Activated CD4-positive, alpha-beta T cell treated with anti-CD3 and anti-CD28 coated beads for 36 hours (primary cell): ENCODE results near the gene RBM45. TPM values are rescaled to one million over a fixed set of nuclear protein-coding genes. Genes with fewer than 3 reads are reported as not detected.

Source experiments
- ATAC-seq: fragments of 200-7000 bp; cut with Tn5 transposase; one replicate; pipeline ENCODE4 v1.10.0; 2021; ENCODE audit warnings: mild to moderate bottlenecking, moderate library complexity
- CTCF ChIA-PET: fragments of 350-600 bp; sonication (Branson Sonifier 250); formaldehyde crosslinking; loops from one replicate; lab custom pipeline; 2021; ENCODE audit warnings: antibody characterized with exemption; lab: Charles Lee
- POLR2A ChIA-PET: fragments of 350-600 bp; sonication (Branson Sonifier 250); formaldehyde crosslinking; loops from one replicate; lab custom pipeline; 2021; ENCODE audit warnings: antibody characterized with exemption, inconsistent platforms; lab: Charles Lee
- DNase-seq: peaks from one replicate; pipeline ENCODE4 v3.0.0-alpha.2; 2020
- H3K27ac Mint-ChIP-seq: one replicate; pipeline ENCODE4 v1.8.0; 2021; ENCODE audit warnings: mixed read lengths
- H3K27me3 Mint-ChIP-seq: one replicate; pipeline ENCODE4 v1.8.0; 2021; ENCODE audit warnings: mixed read lengths
- H3K36me3 Mint-ChIP-seq: one replicate; pipeline ENCODE4 v1.8.0; 2021; ENCODE audit warnings: low read depth, mixed read lengths
- H3K4me1 Mint-ChIP-seq: one replicate; pipeline ENCODE4 v1.8.0; 2021; ENCODE audit warnings: mixed read lengths
- H3K4me3 Mint-ChIP-seq: one replicate; pipeline ENCODE4 v1.8.0; 2021; ENCODE audit warnings: mild to moderate bottlenecking, moderate library complexity, mixed read lengths
- H3K9me3 Mint-ChIP-seq: one replicate; pipeline ENCODE4 v1.8.0; 2021; ENCODE audit warnings: low read depth, mixed read lengths
- intact Hi-C, 2 experiments: fragments of 100-400 bp; cut with DNase I in 1 of 2; cut with micrococcal nuclease in 1 of 2; formaldehyde crosslinking; loops; one replicate each; pipeline versions ENCODE4 v1.14.2 to v1.15.1; 2022 to 2024; cut with DNase I, micrococcal nuclease
- total RNA-seq, 2 experiments: library from RNA; stranded (reverse); gene quantifications; one replicate each; pipeline ENCODE4 v1.2.3, GENCODE V29; 2021

RBM45 gene
- total RNA-seq, 2 experiments from 2014 or later = 10.0 to 12.9 TPM

DNA sequence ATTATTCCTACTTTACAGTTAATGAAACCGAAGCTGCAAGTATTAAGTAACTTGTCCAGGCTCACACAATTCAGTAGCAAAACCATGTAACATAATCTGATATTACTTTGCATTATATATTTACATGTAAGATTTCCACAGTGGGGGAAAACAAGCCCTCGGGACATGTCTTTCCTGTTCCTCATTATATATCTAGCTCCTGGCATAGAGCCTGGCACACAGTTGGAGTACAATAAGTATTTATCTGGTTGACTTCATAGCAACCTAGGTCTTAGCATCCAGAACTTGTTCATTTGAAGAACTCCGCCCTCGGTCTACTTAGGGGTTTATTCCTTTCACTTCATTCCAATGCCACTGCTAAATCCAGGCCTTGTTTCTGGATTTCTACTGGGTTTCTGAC, 1.6 kb upstream of the RBM45 start:
- no peak for DNase-seq
- Mint-ChIP-seq H3K9me3 (no peaks in the 10 kb centered on the region), H3K27ac (no peak overlapping the region), H3K4me1 (peaks cover 30% of the 10 kb centered on the region), H3K27me3 (no peaks in the 10 kb centered on the region), H3K4me3 (no peak overlapping the region), H3K36me3 (peaks cover 3% of the 10 kb centered on the region)
- CTCF ChIA-PET = interaction anchor here (0.8 to 4.5 kb wide), 13 partner anchors 10 to 1019 kb away, joined by 3 to 30 read pairs (median 4); no protein-coding TSS in a partner anchor
- intact Hi-C loops = loop anchor here (5.0 kb wide), 3 partner anchors 412 to 558 kb away; a partner anchor contains a TSS
- no peak for ATAC-seq
- POLR2A ChIA-PET = no interaction called here

DNA sequence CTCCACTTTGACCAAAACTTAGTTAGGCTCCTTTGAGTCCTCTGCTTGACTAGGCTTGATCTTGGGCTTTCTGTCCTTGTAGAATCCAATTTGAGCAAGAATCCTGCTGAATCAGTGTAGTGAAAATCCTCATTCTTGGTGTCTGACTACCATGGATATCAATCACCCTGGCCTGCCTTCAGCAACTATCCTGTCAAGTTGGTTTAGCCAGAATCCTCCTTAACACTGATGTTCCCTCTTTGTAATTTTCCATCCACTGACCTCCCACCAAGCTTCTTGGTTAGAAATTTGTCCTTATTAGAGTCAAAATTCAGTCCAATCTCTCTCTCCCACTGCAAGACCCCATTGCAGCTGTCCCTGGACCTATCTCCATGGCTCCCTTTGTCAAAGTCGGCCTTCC, 494 bp upstream of the RBM45 start:
- CTCF ChIA-PET = interaction anchor here (0.6 to 4.5 kb wide), 31 partner anchors 9 to 1073 kb away, joined by 3 to 44 read pairs (median 4); no protein-coding TSS in a partner anchor
- POLR2A ChIA-PET = no interaction called here
- DNase-seq = no peak

DNA sequence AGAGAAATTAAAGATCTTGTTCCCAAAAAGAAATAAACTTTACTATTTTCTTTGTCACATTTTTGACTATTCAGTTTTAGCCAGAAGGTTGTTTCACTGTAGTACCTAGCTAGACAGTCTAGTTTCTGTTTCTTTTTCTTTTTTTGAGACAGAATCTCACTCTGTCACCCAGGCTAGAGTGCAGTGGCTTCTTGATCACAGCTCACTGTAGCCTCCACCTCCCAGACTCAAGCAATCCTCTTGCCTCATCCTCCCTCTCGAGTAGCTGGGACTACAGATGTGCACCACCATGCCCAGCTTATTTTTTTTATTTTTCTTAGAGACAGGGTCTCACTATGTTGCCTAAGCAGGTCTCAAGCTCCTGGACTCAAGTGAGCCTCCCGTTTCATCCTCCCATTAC, 2.2 kb downstream of the RBM45 start:
- peak overlapping the region; percentile 81 for H3K27ac Mint-ChIP-seq
- H3K36me3 Mint-ChIP-seq = peaks cover 7% of the 10 kb centered on the region
- POLR2A ChIA-PET = no interaction called here
- ATAC-seq = peak; percentile 27
- H3K27me3 Mint-ChIP-seq = no peaks in the 10 kb centered on the region
- H3K9me3 Mint-ChIP-seq = no peaks in the 10 kb centered on the region
- DNase-seq = peak; percentile 10
- H3K4me3 Mint-ChIP-seq = no peak overlapping the region
- CTCF ChIA-PET = interaction anchor here (0.7 to 4.5 kb wide), 9 partner anchors 9 to 339 kb away, joined by 3 to 44 read pairs (median 4); partner anchors contain the start of gene PDE11A
- H3K4me1 Mint-ChIP-seq = peaks cover 35% of the 10 kb centered on the region
- intact Hi-C loops = loop anchor here (5.0 kb wide), 3 partner anchors 408 to 562 kb away; a partner anchor contains a TSS

More for the DNA sequence above, 494 bp upstream of the RBM45 start:
- peak; percentile 2 for ATAC-seq
- H3K4me1 Mint-ChIP-seq = peaks cover 32% of the 10 kb centered on the region
- peak overlapping the region; percentile 87 for H3K27ac Mint-ChIP-seq
- no peaks in the 10 kb centered on the region for H3K9me3 Mint-ChIP-seq
- peaks cover 5% of the 10 kb centered on the region for H3K36me3 Mint-ChIP-seq
- intact Hi-C loops = loop anchor here (1.0 to 5.0 kb wide), 7 partner anchors 83 to 559 kb away; partner anchors contain the start of gene OSBPL6 (in 2 of the 2)
- no peaks in the 10 kb centered on the region for H3K27me3 Mint-ChIP-seq
- H3K4me3 Mint-ChIP-seq = peak overlapping the region; percentile 92

DNA sequence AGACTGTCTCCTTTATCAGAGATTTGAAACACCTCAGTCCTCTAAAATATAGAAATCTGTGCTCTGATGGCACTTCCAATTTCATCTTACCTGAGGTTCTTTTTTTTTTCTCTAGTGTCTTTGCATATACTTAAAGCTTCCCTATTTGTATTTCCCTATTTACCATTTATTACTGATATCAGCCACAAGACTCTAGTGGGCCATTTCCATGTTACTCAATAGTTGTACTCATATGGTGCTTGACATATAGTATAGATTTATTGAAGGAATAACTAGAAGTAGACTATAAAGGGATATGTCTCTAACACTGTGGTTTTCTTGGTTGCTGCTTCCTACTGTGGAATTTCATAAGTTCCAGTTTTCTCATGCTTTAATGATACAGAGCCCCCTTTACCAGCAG, 3.0 kb downstream of the RBM45 start:
- intact Hi-C loops = no loop called here
- ATAC-seq (no peak), DNase-seq (no peak)
- H3K4me1 Mint-ChIP-seq = peaks cover 35% of the 10 kb centered on the region
- no peaks in the 10 kb centered on the region for H3K27me3 Mint-ChIP-seq
- no peak overlapping the region for H3K27ac Mint-ChIP-seq
- peaks cover 7% of the 10 kb centered on the region for H3K36me3 Mint-ChIP-seq
- no peaks in the 10 kb centered on the region for H3K9me3 Mint-ChIP-seq
- H3K4me3 Mint-ChIP-seq = no peak overlapping the region
- CTCF ChIA-PET = interaction anchor here (0.7 to 4.4 kb wide), 7 partner anchors 8 to 428 kb away, joined by 3 to 44 read pairs (median 4); partner anchors contain the start of gene PDE11A
- POLR2A ChIA-PET = no interaction called here

DNA sequence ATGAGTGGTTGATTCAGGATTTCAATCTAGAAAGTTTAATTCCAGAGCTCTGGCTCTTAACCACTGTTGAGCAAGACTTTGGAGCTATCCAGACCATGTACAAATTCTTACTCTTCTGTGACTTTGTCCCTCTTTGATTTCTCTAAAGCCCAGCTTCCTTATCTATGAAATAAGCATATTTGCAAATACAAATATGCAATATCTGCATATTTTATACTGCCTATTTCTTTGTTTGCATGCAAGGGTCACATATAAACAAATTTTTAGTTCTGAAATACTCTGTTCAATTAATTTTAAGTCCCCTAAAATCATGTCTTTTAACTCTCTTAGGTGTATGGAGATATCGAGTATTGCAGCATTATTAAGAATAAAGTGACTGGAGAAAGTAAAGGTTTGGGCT, 5.5 kb downstream of the RBM45 start:
- Mint-ChIP-seq H3K36me3 (peaks cover 18% of the 10 kb centered on the region), H3K27me3 (no peaks in the 10 kb centered on the region), H3K4me1 (peaks cover 28% of the 10 kb centered on the region), H3K27ac (no peak overlapping the region), H3K4me3 (no peak overlapping the region), H3K9me3 (no peaks in the 10 kb centered on the region)
- no peak for DNase-seq
- ATAC-seq = no peak
- CTCF ChIA-PET = interaction anchor here (0.7 to 2.8 kb wide), 5 partner anchors 14 to 279 kb away, joined by 3 to 10 read pairs (median 5); no protein-coding TSS in a partner anchor
- intact Hi-C loops = no loop called here
- POLR2A ChIA-PET = no interaction called here

DNA sequence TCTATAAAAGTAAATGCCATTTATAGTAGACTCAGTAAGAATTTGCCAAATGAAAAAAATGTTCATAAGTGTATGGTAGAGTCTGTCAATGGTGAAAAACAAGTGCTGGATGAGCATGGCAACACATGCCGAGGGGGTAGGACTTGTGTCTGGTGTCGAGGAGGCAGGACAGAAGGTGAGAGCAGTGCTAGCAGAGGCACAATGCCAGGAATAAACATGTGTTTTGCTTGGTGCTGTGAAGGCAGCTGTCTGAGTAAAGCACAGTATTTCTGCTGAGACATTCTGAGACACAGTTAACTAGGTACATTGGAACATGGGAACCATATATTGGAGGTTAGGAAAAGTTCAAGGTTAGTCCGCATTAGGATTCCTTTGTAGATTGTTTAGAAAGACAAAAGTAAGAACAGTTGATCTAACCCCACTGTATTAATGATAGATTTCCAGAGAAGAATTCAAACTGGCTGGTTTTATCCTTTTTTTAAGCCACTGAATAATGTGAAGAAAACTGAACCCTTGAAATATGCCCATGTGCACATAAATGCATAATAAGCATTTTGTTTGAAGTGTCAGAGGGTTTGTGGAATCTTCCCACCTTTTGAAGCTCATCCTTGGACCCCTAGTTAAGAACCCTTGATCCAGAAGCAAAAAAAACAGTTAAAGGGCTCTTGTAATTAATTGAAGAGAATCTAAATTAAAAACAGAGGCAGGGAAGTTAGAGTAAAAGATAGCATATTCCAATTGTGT, 7.1 kb downstream of the RBM45 start:
- intact Hi-C loops = no loop called here
- no peak overlapping the region for H3K27ac Mint-ChIP-seq
- no peaks in the 10 kb centered on the region for H3K27me3 Mint-ChIP-seq
- peaks cover 15% of the 10 kb centered on the region for H3K4me1 Mint-ChIP-seq
- DNase-seq (no peak), ATAC-seq (no peak)
- no peaks in the 10 kb centered on the region for H3K9me3 Mint-ChIP-seq
- ChIA-PET POLR2A (no interaction called here), CTCF (interaction anchor here (0.6 to 3.1 kb wide), 6 partner anchors 8 to 300 kb away, joined by 3 to 13 read pairs (median 3); partner anchors contain the start of gene RBM45)
- H3K36me3 Mint-ChIP-seq = peaks cover 20% of the 10 kb centered on the region
- H3K4me3 Mint-ChIP-seq = no peak overlapping the region

DNA sequence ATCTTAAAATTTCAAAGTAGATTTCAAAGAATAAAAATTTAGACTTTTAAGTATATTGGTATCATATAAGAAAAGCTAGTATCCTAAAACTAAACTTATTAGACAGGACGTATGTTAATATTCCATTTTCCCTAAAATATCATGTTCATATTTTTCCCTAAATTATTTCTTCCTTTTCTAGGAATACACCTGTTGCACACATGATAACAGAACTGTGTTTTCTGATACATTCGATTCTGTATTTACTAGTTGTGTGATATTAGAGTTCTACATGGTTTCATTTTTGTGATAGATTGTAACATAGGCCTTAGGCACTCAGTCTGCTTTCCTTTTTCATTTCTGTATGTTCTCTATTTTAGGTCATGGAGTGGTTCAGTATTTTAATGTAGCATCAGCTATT, 10.9 kb downstream of the RBM45 start:
- ATAC-seq (no peak), DNase-seq (no peak)
- POLR2A ChIA-PET = no interaction called here
- intact Hi-C loops = no loop called here
- no peak overlapping the region for H3K4me3 Mint-ChIP-seq
- no peak overlapping the region for H3K27ac Mint-ChIP-seq
- H3K36me3 Mint-ChIP-seq = peaks cover 29% of the 10 kb centered on the region
- H3K27me3 Mint-ChIP-seq = no peaks in the 10 kb centered on the region
- no peaks in the 10 kb centered on the region for H3K9me3 Mint-ChIP-seq
- H3K4me1 Mint-ChIP-seq = no peaks in the 10 kb centered on the region
- CTCF ChIA-PET = interaction anchor here (1.0 to 3.3 kb wide), 4 partner anchors 8 to 157 kb away, joined by 3 to 27 read pairs (median 4); partner anchors contain the start of gene RBM45

DNA sequence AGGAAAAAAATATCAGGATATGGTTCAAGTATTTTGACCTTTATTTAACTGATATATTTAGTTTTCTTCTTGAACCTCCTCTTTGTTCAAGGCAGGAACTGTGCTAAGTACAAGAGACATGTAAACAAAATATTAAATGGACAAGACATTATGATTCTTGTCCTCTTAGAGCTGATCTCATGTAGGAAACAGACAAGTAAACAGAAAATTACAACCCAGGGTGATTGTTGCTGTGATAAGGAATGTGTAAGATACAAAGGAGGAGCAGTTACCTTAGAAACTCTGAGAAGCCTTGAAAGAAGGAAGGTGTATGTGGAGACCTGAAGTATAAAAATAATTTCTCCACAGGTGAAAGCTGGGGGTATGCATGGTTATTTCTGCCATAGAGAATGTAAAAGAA, 12.9 kb downstream of the RBM45 start:
- Mint-ChIP-seq H3K27me3 (no peaks in the 10 kb centered on the region), H3K27ac (no peak overlapping the region), H3K4me3 (no peak overlapping the region), H3K36me3 (peaks cover 34% of the 10 kb centered on the region), H3K9me3 (no peaks in the 10 kb centered on the region), H3K4me1 (no peaks in the 10 kb centered on the region)
- ChIA-PET CTCF (interaction anchor here (0.6 to 3.3 kb wide), 2 partner anchors 13 to 1089 kb away, joined by 4 to 27 read pairs; partner anchors contain the start of gene RBM45), POLR2A (no interaction called here)
- intact Hi-C loops = no loop called here
- no peak for DNase-seq
- no peak for ATAC-seq

DNA sequence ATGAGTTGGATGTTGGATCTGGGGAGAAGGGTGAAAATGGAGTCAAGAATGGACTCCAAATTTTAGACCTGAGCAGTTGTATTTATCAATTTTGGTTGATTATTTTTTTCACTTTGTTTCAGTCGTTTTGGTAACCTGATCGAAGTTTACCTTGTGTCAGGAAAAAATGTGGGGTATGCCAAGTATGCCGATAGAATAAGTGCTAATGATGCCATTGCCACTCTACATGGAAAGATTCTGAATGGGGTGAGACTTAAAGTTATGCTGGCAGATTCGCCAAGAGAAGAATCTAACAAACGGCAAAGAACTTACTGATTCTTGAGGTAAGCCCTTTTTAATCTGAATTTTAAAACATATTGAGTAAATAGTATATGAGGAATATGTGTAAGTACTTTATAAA, 13.6 kb downstream of the RBM45 start:
- H3K27ac Mint-ChIP-seq = no peak overlapping the region
- ATAC-seq (no peak), DNase-seq (no peak)
- POLR2A ChIA-PET = interaction anchor here (0.6 kb wide), 1 partner anchor 163 kb away, joined by 4 read pairs; no protein-coding TSS in a partner anchor
- no peaks in the 10 kb centered on the region for H3K27me3 Mint-ChIP-seq
- H3K36me3 Mint-ChIP-seq = peaks cover 34% of the 10 kb centered on the region
- H3K9me3 Mint-ChIP-seq = no peaks in the 10 kb centered on the region
- no peaks in the 10 kb centered on the region for H3K4me1 Mint-ChIP-seq
- intact Hi-C loops = no loop called here
- CTCF ChIA-PET = interaction anchor here (3.3 kb wide), 1 partner anchor 14 kb away, joined by 27 read pairs; the partner anchor contains the start of gene RBM45
- H3K4me3 Mint-ChIP-seq = no peak overlapping the region

DNA sequence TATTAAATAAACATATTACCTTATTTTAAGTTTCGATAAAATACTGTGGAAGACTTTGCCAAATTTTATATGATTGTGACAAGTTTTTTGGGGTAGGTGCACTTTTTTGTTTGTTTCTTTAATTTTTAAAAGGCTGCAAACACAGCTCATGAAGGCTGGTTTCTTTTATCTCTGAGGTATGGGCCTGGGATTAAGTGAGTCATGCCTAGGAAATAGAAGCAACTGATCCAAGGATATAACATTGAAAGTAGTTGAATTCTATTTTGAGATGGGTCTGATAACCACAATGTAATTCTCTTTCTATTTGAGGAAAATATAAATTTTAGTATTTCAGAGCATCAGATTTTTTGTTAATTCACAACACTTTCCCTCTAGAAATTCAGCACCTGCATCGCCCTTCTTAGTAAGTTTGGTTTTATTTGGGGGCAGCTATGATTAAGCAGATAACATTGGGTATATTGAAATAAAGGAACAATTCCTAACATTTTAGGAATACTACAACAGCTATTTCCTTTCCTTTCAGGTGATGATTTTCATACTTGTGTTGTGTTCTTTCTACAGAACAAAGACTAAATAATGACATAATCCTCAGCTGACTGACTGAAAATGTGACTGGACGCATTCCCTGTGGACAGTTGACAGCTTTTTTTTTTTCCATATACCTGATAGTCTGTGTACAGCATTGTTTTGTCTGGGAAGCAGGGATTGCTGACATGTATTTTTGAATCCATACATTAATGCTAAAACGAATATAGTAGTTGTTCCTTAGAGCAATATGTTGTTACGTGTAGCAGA, 16.8 kb downstream of the RBM45 start:
- DNase-seq (no peak), ATAC-seq (no peak)
- no peaks in the 10 kb centered on the region for H3K9me3 Mint-ChIP-seq
- no peak overlapping the region for H3K4me3 Mint-ChIP-seq
- H3K36me3 Mint-ChIP-seq = peaks cover 25% of the 10 kb centered on the region
- no peaks in the 10 kb centered on the region for H3K27me3 Mint-ChIP-seq
- H3K4me1 Mint-ChIP-seq = no peaks in the 10 kb centered on the region
- POLR2A ChIA-PET = no interaction called here
- intact Hi-C loops = loop anchor here in 1 of 2 experiments (1.0 kb wide), 1 partner anchor 9 kb away; no protein-coding TSS in a partner anchor
- H3K27ac Mint-ChIP-seq = no peak overlapping the region
- CTCF ChIA-PET = interaction anchor here (0.7 to 1.4 kb wide), 3 partner anchors 10 to 265 kb away, joined by 3 to 5 read pairs (median 3); partner anchors contain the start of gene RBM45
